Endothelial cell of hepatic sinusoid (primary cell): ENCODE results near the gene CEP44.

ENCODE experiments used
- in situ Hi-C: cut with HindIII; loops from 2 replicates; pipeline ENCODE4 v1.10.0; 2017; ENCODE audit warnings: low sequenced_read_pairs

CEP44 gene

DNA sequence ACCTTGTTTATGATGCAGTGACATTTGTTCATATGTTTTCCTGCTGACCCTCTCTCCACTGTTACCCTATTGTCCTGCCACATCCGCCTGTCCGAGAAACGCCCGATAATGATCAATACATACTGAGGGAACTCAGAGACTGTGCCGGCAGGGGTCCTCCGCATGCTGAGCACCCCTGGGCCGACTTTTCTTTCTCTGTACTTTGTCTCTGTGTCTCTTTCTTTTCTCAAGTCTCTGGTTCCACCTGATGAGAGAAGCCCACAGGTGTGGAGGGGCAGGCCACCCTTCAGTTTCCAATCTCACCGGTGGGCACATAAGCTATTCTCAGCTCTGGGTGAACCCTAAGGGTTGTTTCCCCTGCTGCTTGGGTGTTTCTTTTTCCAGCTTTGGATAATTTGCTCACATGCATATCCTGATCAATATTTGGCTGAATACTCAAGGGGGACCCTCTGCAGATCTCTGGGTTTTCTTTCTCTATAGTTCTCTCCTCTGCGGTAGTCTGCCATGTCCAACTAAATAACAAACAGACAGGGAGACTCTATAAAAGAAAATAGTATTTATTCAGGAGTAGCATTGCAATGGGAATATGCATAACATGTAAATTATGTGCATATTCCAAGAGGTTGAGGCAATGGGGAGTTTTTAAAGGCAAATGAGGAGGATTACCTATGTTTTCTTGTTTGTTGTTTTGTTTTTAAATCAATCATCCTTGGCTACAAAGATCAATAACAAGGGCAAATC, 97.2 kb downstream of the CEP44 start:
- in situ Hi-C loops = loop anchor here (5.0 kb wide), 1 partner anchor 76 kb away; no protein-coding TSS in a partner anchor

DNA sequence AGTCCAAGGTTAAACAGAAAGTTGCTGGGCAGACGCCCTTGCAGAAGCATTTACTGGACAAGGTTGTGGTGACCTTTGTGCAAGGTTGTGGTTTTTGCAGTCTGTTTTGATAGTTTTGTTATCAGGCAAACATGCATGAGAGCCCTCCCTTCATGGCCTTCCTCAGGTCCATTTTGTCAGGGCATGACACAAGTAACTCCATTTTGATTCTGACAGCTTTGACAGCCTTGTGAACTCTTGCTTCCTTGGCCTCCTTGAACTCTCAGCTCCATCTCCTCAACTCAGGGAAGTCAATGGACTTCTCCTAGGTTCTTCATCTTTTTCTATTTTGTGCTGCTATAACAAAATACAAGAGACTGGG, 97.7 kb downstream of the CEP44 start:
- in situ Hi-C loops = loop anchor here (5.0 kb wide), 1 partner anchor 76 kb away; no protein-coding TSS in a partner anchor
